DOHH2 (cell line): ENCODE measurements around the gene CYP4F22.

ENCODE experiments used
- H3F3A ChIP-seq: fragments of 200-600 bp; sonication (generic), shearing (Covaris generic); 2 replicates; pipeline ENCODE4 v1.6.0; 2016; ENCODE audit warnings: antibody characterized with exemption, mild to moderate bottlenecking; ENCODE audit not compliant: control insufficient read depth, insufficient read depth
- H3K27ac ChIP-seq: fragments of 200-600 bp; sonication (generic); 2 replicates; pipeline ENCODE4 v1.5.1; 2014; ENCODE audit warnings: low read depth, mild to moderate bottlenecking, low read length, moderate library complexity
- H3K27me3 ChIP-seq: fragments of 200-600 bp; sonication (generic); 2 replicates; pipeline ENCODE4 v1.6.1; 2014; ENCODE audit warnings: mild to moderate bottlenecking, low read length, mixed read lengths; ENCODE audit not compliant: control insufficient read depth
- H3K36me3 ChIP-seq: fragments of 200-600 bp; sonication (generic); 2 replicates; pipeline ENCODE4 v1.6.1; 2014; ENCODE audit warnings: mild to moderate bottlenecking, low read length, moderate library complexity, mixed read lengths; ENCODE audit not compliant: control insufficient read depth
- H3K4me1 ChIP-seq: fragments of 200-600 bp; sonication (generic); 2 replicates; pipeline ENCODE4 v1.6.1; 2014; ENCODE audit warnings: mild to moderate bottlenecking, low read length, mixed read lengths; ENCODE audit not compliant: control insufficient read depth
- H3K4me2 ChIP-seq: fragments of 200-600 bp; sonication (generic); 2 replicates; pipeline ENCODE4 v1.6.0; 2014; ENCODE audit warnings: mild to moderate bottlenecking, low read length, moderate library complexity
- H3K4me3 ChIP-seq: fragments of 200-600 bp; sonication (generic); 2 replicates; pipeline ENCODE4 v1.5.1; 2014; ENCODE audit warnings: mild to moderate bottlenecking, low read length, mixed read lengths
- H3K79me2 ChIP-seq: fragments of 200-600 bp; sonication (generic); 2 replicates; pipeline ENCODE4 v1.6.1; 2014; ENCODE audit warnings: mild to moderate bottlenecking, low read length, mixed read lengths; ENCODE audit not compliant: control insufficient read depth
- H3K9me2 ChIP-seq: fragments of 200-600 bp; sonication (generic); replicated peaks from 2 replicates; pipeline ENCODE4 v1.6.1; 2014; ENCODE audit warnings: mild to moderate bottlenecking, low read length, mixed read lengths; ENCODE audit not compliant: control insufficient read depth
- H3K9me3 ChIP-seq: fragments of 200-600 bp; sonication (generic); 2 replicates; pipeline ENCODE4 v1.6.1; 2014; ENCODE audit warnings: antibody characterized with exemption, low read length, mixed read lengths; ENCODE audit not compliant: control insufficient read depth, insufficient read depth
- H4K20me1 ChIP-seq: fragments of 200-600 bp; sonication (generic); 2 replicates; pipeline ENCODE4 v1.6.0; 2014; ENCODE audit warnings: low read depth, mild to moderate bottlenecking, antibody characterized with exemption, low read length, moderate library complexity; ENCODE audit not compliant: control insufficient read depth, insufficient read depth
- EZH2phosphoT487 ChIP-seq: fragments of 200-600 bp; sonication (generic); IDR thresholded peaks from 2 replicates; pipeline ENCODE4 v1.6.1; 2017; ENCODE audit warnings: borderline replicate concordance, mild to moderate bottlenecking, antibody characterized with exemption, low read length, moderate library complexity, mixed read lengths
- TF ChIP-seq, protein P1 (sequence below): fragments of 200-600 bp; sonication (generic); IDR thresholded peaks from one replicate; pipeline ENCODE4 v1.5.1; 2014; ENCODE audit warnings: antibody characterized with exemption, mild to moderate bottlenecking, low read depth, low read length; ENCODE audit not compliant: poor library complexity, severe bottlenecking

The CYP4F22 gene

GRCh38 chr19:15584541-15585115 lies 76.3 kb downstream of the CYP4F22 start:
- Histone ChIP-seq H3K79me2 (no peaks in the 10 kb centered on the region), H3K4me2 (no peak overlapping the region), H4K20me1 (no peaks in the 10 kb centered on the region), H3K36me3 (no peaks in the 10 kb centered on the region), H3K27ac (no peak overlapping the region), H3K27me3 (0 out of 2 replicates have a peak, but pooled peaks cover 2% of the 10 kb centered on the region), H3K4me1 (no peaks in the 10 kb centered on the region), H3K4me3 (no peak overlapping the region), H3K9me3 (no peaks in the 10 kb centered on the region), H3F3A (no peaks in the 10 kb centered on the region), H3K9me2 (no peaks in the 10 kb centered on the region)
- TF ChIP-seq EZH2phosphoT487: no peak
- TF ChIP-seq, protein P1, sequence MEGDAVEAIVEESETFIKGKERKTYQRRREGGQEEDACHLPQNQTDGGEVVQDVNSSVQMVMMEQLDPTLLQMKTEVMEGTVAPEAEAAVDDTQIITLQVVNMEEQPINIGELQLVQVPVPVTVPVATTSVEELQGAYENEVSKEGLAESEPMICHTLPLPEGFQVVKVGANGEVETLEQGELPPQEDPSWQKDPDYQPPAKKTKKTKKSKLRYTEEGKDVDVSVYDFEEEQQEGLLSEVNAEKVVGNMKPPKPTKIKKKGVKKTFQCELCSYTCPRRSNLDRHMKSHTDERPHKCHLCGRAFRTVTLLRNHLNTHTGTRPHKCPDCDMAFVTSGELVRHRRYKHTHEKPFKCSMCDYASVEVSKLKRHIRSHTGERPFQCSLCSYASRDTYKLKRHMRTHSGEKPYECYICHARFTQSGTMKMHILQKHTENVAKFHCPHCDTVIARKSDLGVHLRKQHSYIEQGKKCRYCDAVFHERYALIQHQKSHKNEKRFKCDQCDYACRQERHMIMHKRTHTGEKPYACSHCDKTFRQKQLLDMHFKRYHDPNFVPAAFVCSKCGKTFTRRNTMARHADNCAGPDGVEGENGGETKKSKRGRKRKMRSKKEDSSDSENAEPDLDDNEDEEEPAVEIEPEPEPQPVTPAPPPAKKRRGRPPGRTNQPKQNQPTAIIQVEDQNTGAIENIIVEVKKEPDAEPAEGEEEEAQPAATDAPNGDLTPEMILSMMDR: peak; percentile 95

DNA sequence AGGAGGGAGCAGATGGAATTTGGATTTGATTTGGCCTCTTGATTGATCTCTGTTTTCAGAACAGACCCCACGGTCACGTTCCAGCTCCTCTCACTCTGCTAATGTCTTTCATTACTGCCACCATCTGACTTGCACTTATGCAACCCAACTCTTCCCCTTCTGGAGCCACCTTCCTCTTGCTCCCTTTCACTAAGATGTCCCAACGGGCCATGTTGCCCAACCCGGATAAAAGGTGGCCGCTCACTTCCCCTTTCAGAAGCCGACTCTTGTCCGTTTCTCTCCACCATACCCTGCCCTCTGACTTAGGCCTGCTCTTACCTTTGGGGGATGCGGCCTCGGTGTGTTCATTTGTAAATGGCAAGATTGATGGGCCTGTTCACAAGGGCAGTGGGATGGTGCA lies 79.3 kb downstream of the CYP4F22 start:
- Histone ChIP-seq H3K27me3 (no peaks in the 10 kb centered on the region), H3K4me1 (no peaks in the 10 kb centered on the region), H3K27ac (no peak overlapping the region), H3K4me3 (no peak overlapping the region), H3K9me3 (no peaks in the 10 kb centered on the region), H4K20me1 (no peaks in the 10 kb centered on the region), H3K9me2 (no peaks in the 10 kb centered on the region), H3K4me2 (no peak overlapping the region), H3K79me2 (no peaks in the 10 kb centered on the region), H3F3A (no peaks in the 10 kb centered on the region), H3K36me3 (no peaks in the 10 kb centered on the region)
- no peak for TF ChIP-seq EZH2phosphoT487
- TF ChIP-seq, protein P1: no peak

- H3F3A ChIP-seq: no peaks in the 10 kb centered on the region
- no peaks in the 10 kb centered on the region for H3K79me2 ChIP-seq
- H3K9me3 ChIP-seq: no peaks in the 10 kb centered on the region
- H3K9me2 ChIP-seq: no peaks in the 10 kb centered on the region
- H3K36me3 ChIP-seq: no peaks in the 10 kb centered on the region
- H4K20me1 ChIP-seq: no peaks in the 10 kb centered on the region
- no peaks in the 10 kb centered on the region for H3K4me1 ChIP-seq
- no peak overlapping the region for H3K27ac ChIP-seq
- no peaks in the 10 kb centered on the region for H3K27me3 ChIP-seq
- no peak overlapping the region for H3K4me3 ChIP-seq
- TF ChIP-seq, protein P1: no peak
- TF ChIP-seq EZH2phosphoT487: no peak
- no peak overlapping the region for H3K4me2 ChIP-seq
These were observed 79.9 kb downstream of the CYP4F22 start for GRCh38 chr19:15588265-15588664.
